Activated CD8-positive, alpha-beta memory T cell treated with anti-CD3 and anti-CD28 coated beads for 48 hours (primary cell): Measurements from ENCODE around the gene LPCAT1.
"Not testable (repeated sequence)": the region's sequence is repeated elsewhere in the genome, so short reads cannot be mapped to it uniquely, and the experiment has no call there.

Experiments
- DNase-seq, 3 experiments: peaks; one replicate each; pipeline ENCODE4 v3.0.0-alpha.2; 2020; ENCODE audit warnings: low read depth in 2 of 3, low spot score in 2 of 3

Gene LPCAT1

GRCh38 chr5:1523480-1523792, 324 bp downstream of the LPCAT1 start:
- no peak for DNase-seq

- DNase-seq: no peak
These were observed 920 bp downstream of the LPCAT1 start for GRCh38 chr5:1522601-1523479.

- DNase-seq: no peak
These were observed 1.8 kb downstream of the LPCAT1 start for GRCh38 chr5:1521671-1522600.

- no peak for DNase-seq
These were observed 2.8 kb downstream of the LPCAT1 start for GRCh38 chr5:1520791-1521453.

- no peak for DNase-seq
These were observed 4.0 kb downstream of the LPCAT1 start for GRCh38 chr5:1519631-1520210.

- DNase-seq: no peak
These were observed 5.9 kb downstream of the LPCAT1 start for GRCh38 chr5:1517838-1518237.

- no peak for DNase-seq
These were observed 6.9 kb downstream of the LPCAT1 start for GRCh38 chr5:1516615-1517601.

- DNase-seq: no peak
These were observed 7.7 kb downstream of the LPCAT1 start for GRCh38 chr5:1515921-1516571.

- DNase-seq: no peak
These were observed 8.3 kb downstream of the LPCAT1 start for GRCh38 chr5:1515311-1515920.

- DNase-seq: not testable (repeated sequence)
These were observed 8.9 kb downstream of the LPCAT1 start for GRCh38 chr5:1514819-1515310.

- DNase-seq: no peak
These were observed 9.5 kb downstream of the LPCAT1 start for GRCh38 chr5:1514027-1514818.

- no peak for DNase-seq
These were observed 10.3 kb downstream of the LPCAT1 start for GRCh38 chr5:1513326-1514026.

GRCh38 chr5:1512541-1513291, 11.0 kb downstream of the LPCAT1 start:
- DNase-seq: no peak

GRCh38 chr5:1511651-1512540, 11.9 kb downstream of the LPCAT1 start:
- no peak for DNase-seq

GRCh38 chr5:1511048-1511447, 12.7 kb downstream of the LPCAT1 start:
- no peak for DNase-seq

GRCh38 chr5:1510631-1511030, 13.1 kb downstream of the LPCAT1 start:
- DNase-seq: no peak
